ENCODE data around the gene CMTM4.

Gene CMTM4

DNA sequence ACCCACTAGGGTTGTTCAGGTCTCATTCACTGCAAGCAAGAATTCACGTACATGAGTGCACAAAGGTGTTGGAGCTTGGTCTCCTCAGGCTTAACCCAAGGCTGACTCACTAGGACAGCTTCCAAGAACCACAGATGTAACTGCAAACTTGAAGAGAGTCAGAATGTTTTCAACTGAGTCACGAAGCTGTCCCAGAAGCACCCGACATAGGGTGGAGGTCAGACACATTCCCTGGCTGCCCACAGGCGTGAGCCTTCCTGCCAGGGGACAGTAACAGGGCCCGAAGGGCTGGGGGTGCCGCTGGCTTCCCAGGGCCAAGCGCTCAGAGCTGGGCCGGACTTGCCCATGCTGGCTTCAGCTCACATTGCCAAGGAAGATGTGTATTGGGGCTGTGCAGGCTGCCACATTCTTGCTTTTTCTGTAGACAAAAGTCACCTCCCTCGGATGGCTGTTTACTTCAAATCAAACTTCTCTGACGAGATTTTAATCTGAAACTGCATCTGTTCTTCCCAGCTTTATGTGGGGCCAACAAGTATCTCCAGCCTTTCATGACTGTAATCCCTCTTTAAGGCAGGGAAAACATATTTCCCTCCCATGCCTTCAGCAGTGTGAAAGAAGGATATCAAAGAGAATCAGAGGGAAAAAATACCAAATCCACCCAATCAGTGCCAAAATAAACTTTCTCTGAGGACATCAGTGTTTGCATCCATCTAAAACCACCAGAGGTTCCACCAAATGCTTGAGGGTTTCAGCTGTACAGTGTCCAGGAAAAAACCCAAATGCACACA, 77.8 kb downstream of the CMTM4 start:
- no peak for DNase-seq (ENCODE audit: low spot score)
- TF ChIP-seq, protein P1, sequence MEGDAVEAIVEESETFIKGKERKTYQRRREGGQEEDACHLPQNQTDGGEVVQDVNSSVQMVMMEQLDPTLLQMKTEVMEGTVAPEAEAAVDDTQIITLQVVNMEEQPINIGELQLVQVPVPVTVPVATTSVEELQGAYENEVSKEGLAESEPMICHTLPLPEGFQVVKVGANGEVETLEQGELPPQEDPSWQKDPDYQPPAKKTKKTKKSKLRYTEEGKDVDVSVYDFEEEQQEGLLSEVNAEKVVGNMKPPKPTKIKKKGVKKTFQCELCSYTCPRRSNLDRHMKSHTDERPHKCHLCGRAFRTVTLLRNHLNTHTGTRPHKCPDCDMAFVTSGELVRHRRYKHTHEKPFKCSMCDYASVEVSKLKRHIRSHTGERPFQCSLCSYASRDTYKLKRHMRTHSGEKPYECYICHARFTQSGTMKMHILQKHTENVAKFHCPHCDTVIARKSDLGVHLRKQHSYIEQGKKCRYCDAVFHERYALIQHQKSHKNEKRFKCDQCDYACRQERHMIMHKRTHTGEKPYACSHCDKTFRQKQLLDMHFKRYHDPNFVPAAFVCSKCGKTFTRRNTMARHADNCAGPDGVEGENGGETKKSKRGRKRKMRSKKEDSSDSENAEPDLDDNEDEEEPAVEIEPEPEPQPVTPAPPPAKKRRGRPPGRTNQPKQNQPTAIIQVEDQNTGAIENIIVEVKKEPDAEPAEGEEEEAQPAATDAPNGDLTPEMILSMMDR (IDR thresholded peaks at IDR 0.05; ENCODE audit: borderline replicate concordance, control extremely low read depth, extremely low read depth, insufficient read depth, missing control alignments): no peak
- in situ Hi-C loops (cut with MboI; ENCODE audit: low sequenced_read_pairs, unreplicated experiment): no loop called here

DNA sequence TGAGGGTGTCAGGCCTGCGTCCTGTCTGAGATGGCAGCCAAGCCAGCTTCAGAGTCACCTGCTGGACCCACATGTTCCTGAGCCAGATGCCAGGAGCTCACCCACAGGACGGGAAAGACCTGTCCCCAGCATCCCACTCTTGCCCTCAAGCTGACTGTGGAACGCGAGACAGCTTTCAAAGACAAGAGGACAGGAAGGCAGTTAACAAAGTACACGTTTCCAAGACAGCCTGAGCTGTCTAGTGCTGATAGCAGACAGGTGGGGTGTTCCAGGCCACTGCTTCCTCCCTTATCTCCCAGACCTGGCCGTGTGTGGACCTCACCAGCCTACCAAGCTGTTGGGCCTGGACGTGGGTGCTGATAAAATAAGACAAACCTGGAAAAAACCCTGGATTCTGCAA, 78.8 kb downstream of the CMTM4 start:
- TF ChIP-seq, protein P1 (IDR thresholded peaks at IDR 0.05; ENCODE audit: borderline replicate concordance, control extremely low read depth, extremely low read depth, insufficient read depth, missing control alignments): no peak
- no peak for DNase-seq (ENCODE audit: low spot score)
- in situ Hi-C loops (cut with MboI; ENCODE audit: low sequenced_read_pairs, unreplicated experiment): no loop called here

DNA sequence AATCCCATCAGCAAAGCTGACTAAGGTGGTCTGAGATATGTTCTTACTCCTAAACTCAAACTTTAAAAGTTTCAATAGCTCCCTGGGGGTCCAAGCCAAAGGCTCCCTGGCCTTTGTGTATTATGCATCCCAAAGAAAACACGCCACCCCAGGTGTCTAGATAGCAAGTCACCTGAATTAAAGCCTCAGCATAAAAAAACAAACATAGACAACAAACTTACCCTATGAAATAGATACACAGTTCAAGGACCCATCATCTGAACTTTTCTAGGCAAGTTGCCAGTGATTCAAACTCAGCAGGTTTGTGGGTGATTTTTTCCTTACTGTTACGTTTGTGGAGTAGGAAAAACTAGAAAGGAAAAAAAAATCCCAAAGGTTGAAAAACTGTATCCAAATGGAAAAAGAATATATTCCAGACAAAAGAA, 79.5 kb downstream of the CMTM4 start:
- TF ChIP-seq, protein P1 (IDR thresholded peaks at IDR 0.05; ENCODE audit: borderline replicate concordance, control extremely low read depth, extremely low read depth, insufficient read depth, missing control alignments): no peak
- in situ Hi-C loops (cut with MboI; ENCODE audit: low sequenced_read_pairs, unreplicated experiment): no loop called here
- DNase-seq (ENCODE audit: low spot score): no peak

DNA sequence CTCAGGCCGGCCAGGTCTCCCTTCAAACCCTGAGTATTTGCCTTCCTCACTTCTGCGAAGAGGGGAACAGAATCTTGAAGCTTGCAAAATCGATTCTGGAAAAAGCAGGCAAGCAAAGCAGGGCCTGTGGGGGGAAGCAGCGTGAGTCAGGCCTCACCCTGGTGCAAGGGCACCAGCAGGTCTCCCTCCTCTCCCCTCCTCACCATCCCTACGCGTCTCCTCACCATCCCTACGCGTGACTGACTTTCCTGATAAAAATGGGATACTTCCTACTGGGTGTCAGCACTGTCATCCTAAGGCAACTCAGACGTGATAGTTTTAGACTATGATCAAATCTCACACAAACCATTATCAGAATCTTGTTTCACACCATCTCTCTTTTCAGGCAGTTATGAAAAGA, 80.0 kb downstream of the CMTM4 start:
- in situ Hi-C loops (cut with MboI; ENCODE audit: low sequenced_read_pairs, unreplicated experiment): no loop called here
- no peak for DNase-seq (ENCODE audit: low spot score)
- TF ChIP-seq, protein P1 (IDR thresholded peaks at IDR 0.05; ENCODE audit: borderline replicate concordance, control extremely low read depth, extremely low read depth, insufficient read depth, missing control alignments): no peak

DNA sequence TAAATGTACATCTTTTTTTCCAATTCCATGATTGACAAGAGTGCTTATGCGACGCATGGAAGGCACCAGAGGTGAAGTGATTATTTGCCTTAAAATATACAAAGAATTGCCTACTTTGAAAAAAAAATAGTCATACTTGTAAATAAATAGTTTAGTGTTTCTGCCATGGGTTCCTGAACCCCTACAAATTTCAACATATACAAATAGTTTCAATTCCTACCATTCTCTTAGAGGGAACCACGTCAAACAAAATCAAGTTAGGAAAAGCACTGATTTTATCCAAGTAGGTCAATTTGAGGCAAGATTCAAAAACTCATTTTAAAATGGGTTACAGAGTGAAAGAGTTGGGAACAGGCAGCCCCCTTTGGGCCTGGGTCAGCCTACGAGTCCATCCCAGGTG, 80.4 kb downstream of the CMTM4 start:
- DNase-seq (ENCODE audit: low spot score): no peak
- in situ Hi-C loops (cut with MboI; ENCODE audit: low sequenced_read_pairs, unreplicated experiment): no loop called here
- TF ChIP-seq, protein P1 (IDR thresholded peaks at IDR 0.05; ENCODE audit: borderline replicate concordance, control extremely low read depth, extremely low read depth, insufficient read depth, missing control alignments): no peak

DNA sequence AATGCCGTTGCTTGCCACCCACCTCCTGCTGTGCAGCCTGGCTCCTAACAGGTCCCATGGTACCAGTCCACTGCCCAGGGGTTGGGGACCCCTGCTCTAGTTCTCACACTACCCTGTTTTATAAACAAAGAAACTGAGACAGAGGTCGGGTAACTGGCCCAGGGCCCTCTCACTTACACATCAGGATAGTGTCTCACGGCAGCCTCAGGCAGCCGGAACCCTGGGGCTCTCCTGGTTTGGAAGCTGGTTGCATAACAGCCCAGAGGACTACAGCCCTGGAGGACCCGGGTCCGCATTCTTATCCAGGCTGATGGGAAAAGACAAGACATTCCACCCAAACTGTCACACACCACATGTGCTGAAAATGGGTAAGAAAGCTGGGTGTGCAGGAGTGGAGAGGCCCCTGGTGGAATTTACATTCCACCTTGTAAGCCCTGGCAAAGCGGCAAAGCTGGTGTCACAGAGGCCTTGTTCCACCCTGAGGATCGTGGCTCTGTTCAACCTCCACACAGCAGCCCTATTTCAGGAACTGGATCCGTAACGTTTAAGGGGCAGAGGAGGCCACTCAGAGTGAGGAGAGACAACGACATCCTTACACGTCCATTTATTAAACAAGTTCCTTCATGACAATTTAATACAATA, 82.3 kb downstream of the CMTM4 start:
- in situ Hi-C loops (cut with MboI; ENCODE audit: low sequenced_read_pairs, unreplicated experiment): no loop called here
- TF ChIP-seq, protein P1 (IDR thresholded peaks at IDR 0.05; ENCODE audit: borderline replicate concordance, control extremely low read depth, extremely low read depth, insufficient read depth, missing control alignments): no peak

More for the DNA sequence above, 82.3 kb downstream of the CMTM4 start:
- no peak for DNase-seq (ENCODE audit: low spot score)

Measured in GM13976 (cell line).